EH (cell line): Measurements from ENCODE around the gene MRPS11.
"Not testable (repeated sequence)": the region's sequence is repeated elsewhere in the genome, so short reads cannot be mapped to it uniquely, and the experiment has no call there.

Source experiments
- DNase-seq: peaks from one replicate; pipeline ENCODE4 v3.0.0-alpha.2; 2015; ENCODE audit warnings: low read depth

The MRPS11 gene

GRCh38 chr15:88467073-88467934 lies at the start of gene MRPS11, which contains the start of gene MRPL46:
Gene MRPS11 (plus strand): TSS chr15:88467708. CDS start chr15:88467718, 10 bp downstream.
Gene MRPL46 (minus strand): TSS chr15:88467388. CDS start chr15:88467377, 11 bp downstream.
- peak; percentile 87 for DNase-seq

GRCh38 chr15:88419830-88420229 lies 47.7 kb upstream of the MRPS11 start:
- DNase-seq, result peak; percentile 7

- no peak for DNase-seq
Measured at GRCh38 chr15:88423331-88423730, 44.2 kb upstream of the MRPS11 start.

- DNase-seq, result no peak
Measured at GRCh38 chr15:88426304-88426703, 41.2 kb upstream of the MRPS11 start.

- DNase-seq, result no peak
Measured at GRCh38 chr15:88428053-88428452, 39.5 kb upstream of the MRPS11 start.

GRCh38 chr15:88428805-88429605 lies 38.5 kb upstream of the MRPS11 start:
- DNase-seq, result no peak

GRCh38 chr15:88430051-88430450 lies 37.5 kb upstream of the MRPS11 start:
- DNase-seq, result no peak

GRCh38 chr15:88431441-88431840 lies 36.1 kb upstream of the MRPS11 start:
- no peak for DNase-seq

- no peak for DNase-seq
Measured at GRCh38 chr15:88433046-88433685, 34.3 kb upstream of the MRPS11 start.

GRCh38 chr15:88434106-88434505 lies 33.4 kb upstream of the MRPS11 start:
- DNase-seq, result not testable (repeated sequence)

- DNase-seq, result no peak
Measured at GRCh38 chr15:88438181-88438580, 29.3 kb upstream of the MRPS11 start.

GRCh38 chr15:88440021-88440420 lies 27.5 kb upstream of the MRPS11 start:
- peak; percentile 67 for DNase-seq

- DNase-seq, result no peak
Measured at GRCh38 chr15:88441076-88441730, 26.3 kb upstream of the MRPS11 start.

GRCh38 chr15:88447206-88447605 lies 20.3 kb upstream of the MRPS11 start:
- DNase-seq, result no peak

- DNase-seq, result no peak
Measured at GRCh38 chr15:88447741-88448140, 19.8 kb upstream of the MRPS11 start.

GRCh38 chr15:88448991-88449461 lies 18.5 kb upstream of the MRPS11 start:
- no peak for DNase-seq

GRCh38 chr15:88449581-88449980 lies 17.9 kb upstream of the MRPS11 start:
- no peak for DNase-seq

- DNase-seq, result peak; percentile 75
Measured at GRCh38 chr15:88450125-88450798, 17.2 kb upstream of the MRPS11 start.

- no peak for DNase-seq
Measured at GRCh38 chr15:88453651-88454050, 13.9 kb upstream of the MRPS11 start.

GRCh38 chr15:88454236-88454635 lies 13.3 kb upstream of the MRPS11 start:
- DNase-seq, result peak; percentile 46
